Type B pancreatic cell (in vitro differentiated cells): ENCODE measurements around the gene NBEA. TPM values are rescaled to one million over a fixed set of nuclear protein-coding genes. Genes with fewer than 3 reads are reported as not detected.

Experiments
- DNase-seq: peaks from one replicate; pipeline ENCODE4 v3.0.0; 2021; ENCODE audit warnings: mixed read lengths; ENCODE audit not compliant: unreplicated experiment; ENCODE audit errors: extremely low spot score
- H3K27ac Mint-ChIP-seq: 2 replicates; pipeline ENCODE4 v1.8.0; 2021; ENCODE audit warnings: mild to moderate bottlenecking, mixed read lengths
- H3K27me3 Mint-ChIP-seq: 2 replicates; pipeline ENCODE4 v1.8.0; 2021; ENCODE audit warnings: mixed read lengths
- H3K36me3 Mint-ChIP-seq: 2 replicates; pipeline ENCODE4 v1.8.0; 2021; ENCODE audit warnings: mixed read lengths
- H3K4me1 Mint-ChIP-seq: one replicate; pipeline ENCODE4 v1.8.0; 2021; ENCODE audit warnings: mixed read lengths; ENCODE audit not compliant: unreplicated experiment
- H3K4me3 Mint-ChIP-seq: 2 replicates; pipeline ENCODE4 v1.8.0; 2021; ENCODE audit warnings: mild to moderate bottlenecking, mixed read lengths
- H3K9me3 Mint-ChIP-seq: 2 replicates; pipeline ENCODE4 v1.8.0; 2021; ENCODE audit warnings: mixed read lengths
- total RNA-seq: library from RNA; stranded (reverse); gene quantifications from 2 replicates; pipeline ENCODE4 v1.2.1, GENCODE V29; 2021; ENCODE audit warnings: low replicate concordance
- TF ChIP-seq, protein P1 (sequence below): fragments of 200-600 bp; sonication (generic); conservative IDR thresholded peaks from 2 replicates; pipeline ENCODE4 v1.5.0; 2021; ENCODE audit warnings: antibody characterized with exemption, mild to moderate bottlenecking

Gene NBEA
- total RNA-seq, 1 donor from 2014 or later = 20.8 TPM

DNA sequence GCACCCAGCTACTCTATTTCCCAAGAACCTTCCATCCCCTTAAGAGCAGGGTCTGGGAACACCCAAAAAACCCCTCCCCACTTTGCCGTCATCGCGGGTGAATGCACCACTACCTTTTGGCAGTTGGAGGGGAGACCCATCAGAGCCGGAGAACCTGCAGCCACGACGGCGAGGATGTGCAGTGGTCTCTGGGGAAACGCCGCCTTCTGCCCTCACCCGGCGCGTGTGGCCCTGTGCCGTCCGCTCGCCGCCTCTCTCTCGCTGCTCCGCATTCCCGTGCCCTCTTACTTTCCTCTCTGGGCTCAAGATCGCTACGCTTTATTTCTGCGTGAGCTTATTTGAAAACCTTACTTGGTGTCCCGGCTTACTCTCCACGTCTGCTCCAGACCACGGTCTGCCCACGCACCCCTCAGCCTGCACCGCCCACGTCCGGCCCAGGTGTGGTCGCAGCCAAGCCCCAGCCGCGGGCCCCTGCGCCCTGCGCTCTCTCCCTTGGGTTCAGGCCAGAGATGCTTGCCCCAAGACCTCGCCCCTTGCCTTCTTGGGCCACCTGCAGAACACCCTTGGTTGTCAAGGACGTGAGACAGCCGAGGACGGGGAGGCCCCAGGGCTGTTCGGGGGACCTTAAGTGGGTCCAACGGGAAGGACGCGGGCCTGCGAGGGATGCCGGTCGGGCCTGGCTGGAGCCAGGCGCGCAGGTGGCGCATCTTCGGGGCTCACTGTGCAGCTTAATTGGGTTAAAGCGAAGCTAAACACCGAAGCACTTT lies 536.4 kb downstream of the NBEA start:
- peak overlapping the region; percentile 53 for H3K27ac Mint-ChIP-seq
- H3K9me3 Mint-ChIP-seq = no peaks in the 10 kb centered on the region
- TF ChIP-seq, protein P1, sequence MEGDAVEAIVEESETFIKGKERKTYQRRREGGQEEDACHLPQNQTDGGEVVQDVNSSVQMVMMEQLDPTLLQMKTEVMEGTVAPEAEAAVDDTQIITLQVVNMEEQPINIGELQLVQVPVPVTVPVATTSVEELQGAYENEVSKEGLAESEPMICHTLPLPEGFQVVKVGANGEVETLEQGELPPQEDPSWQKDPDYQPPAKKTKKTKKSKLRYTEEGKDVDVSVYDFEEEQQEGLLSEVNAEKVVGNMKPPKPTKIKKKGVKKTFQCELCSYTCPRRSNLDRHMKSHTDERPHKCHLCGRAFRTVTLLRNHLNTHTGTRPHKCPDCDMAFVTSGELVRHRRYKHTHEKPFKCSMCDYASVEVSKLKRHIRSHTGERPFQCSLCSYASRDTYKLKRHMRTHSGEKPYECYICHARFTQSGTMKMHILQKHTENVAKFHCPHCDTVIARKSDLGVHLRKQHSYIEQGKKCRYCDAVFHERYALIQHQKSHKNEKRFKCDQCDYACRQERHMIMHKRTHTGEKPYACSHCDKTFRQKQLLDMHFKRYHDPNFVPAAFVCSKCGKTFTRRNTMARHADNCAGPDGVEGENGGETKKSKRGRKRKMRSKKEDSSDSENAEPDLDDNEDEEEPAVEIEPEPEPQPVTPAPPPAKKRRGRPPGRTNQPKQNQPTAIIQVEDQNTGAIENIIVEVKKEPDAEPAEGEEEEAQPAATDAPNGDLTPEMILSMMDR = no peak
- peaks cover 77% of the 10 kb centered on the region for H3K27me3 Mint-ChIP-seq
- H3K4me3 Mint-ChIP-seq = peak overlapping the region; percentile 96
- H3K36me3 Mint-ChIP-seq = peaks cover 13% of the 10 kb centered on the region
- DNase-seq = no peak
- peaks cover 39% of the 10 kb centered on the region for H3K4me1 Mint-ChIP-seq

DNA sequence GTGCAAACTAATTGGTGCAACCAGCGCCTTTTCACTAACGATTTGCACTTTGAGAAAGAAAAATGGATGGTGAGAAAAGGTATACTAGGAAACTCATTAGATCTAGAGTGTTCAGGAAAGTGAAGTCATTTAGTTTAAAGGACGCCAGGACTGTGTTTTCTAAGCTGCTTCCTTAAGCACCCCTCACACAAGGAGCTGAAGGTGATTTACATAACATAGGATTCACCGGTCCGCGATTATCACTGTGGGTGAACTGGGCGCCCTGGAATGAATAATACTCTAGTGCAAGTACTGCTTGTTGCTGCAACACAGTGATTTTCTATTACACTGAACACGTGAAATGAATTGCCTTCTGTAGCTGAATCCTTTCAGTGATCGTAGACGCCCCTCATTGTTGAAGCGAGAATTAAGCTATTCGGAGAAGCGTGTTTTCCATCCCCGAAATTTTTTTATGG lies 537.0 kb downstream of the NBEA start:
- Mint-ChIP-seq H3K9me3 (no peaks in the 10 kb centered on the region), H3K4me1 (peaks cover 39% of the 10 kb centered on the region), H3K27ac (no peak overlapping the region), H3K36me3 (peaks cover 13% of the 10 kb centered on the region), H3K4me3 (peak overlapping the region; percentile 96), H3K27me3 (peaks cover 76% of the 10 kb centered on the region)
- no peak for DNase-seq
- TF ChIP-seq, protein P1 = no peak

DNA sequence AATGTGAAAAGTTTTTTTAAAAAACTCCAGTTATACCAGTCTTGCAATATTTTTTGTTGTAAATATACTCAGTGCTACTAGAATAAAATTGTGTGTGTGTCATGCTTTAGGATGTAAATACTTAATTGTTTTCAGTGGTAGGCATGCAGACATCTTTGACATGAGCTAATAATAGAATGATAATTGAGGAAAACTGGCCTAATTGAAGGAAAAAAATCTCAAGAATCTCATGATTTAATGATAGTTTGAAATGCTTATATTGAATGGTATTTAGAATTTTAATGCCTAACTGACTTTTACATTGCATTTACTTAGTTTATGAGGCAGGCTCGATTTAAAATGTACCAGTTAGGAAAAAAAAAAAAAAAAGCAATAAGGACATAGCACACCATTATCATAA lies 537.6 kb downstream of the NBEA start:
- Mint-ChIP-seq H3K27ac (no peak overlapping the region), H3K4me1 (peaks cover 36% of the 10 kb centered on the region), H3K9me3 (no peaks in the 10 kb centered on the region), H3K36me3 (peaks cover 9% of the 10 kb centered on the region), H3K27me3 (peaks cover 71% of the 10 kb centered on the region), H3K4me3 (no peak overlapping the region)
- TF ChIP-seq, protein P1 = no peak
- no peak for DNase-seq

DNA sequence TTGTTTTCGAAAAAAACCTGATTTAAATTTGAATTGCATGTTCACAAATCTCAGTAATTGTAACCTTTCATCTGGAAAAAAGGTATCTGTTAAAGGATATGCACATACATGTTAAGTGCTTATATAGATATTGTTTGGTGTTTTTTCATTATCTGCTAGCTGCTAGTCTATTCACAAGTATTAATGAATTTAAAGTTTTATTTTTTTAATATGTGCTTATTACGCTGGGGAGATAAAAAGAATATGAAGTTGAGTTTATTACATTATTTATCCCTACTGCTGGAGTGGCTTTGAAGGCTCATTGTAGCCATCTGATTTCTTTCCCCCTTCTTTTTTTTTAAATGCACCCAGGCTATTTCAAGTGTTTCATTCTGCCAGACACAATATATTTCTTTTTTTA lies 538.3 kb downstream of the NBEA start:
- H3K27me3 Mint-ChIP-seq = peaks cover 67% of the 10 kb centered on the region
- H3K36me3 Mint-ChIP-seq = peaks cover 7% of the 10 kb centered on the region
- no peaks in the 10 kb centered on the region for H3K9me3 Mint-ChIP-seq
- H3K27ac Mint-ChIP-seq = no peak overlapping the region
- H3K4me1 Mint-ChIP-seq = peaks cover 37% of the 10 kb centered on the region
- no peak for DNase-seq
- no peak overlapping the region for H3K4me3 Mint-ChIP-seq
- TF ChIP-seq, protein P1 = no peak

DNA sequence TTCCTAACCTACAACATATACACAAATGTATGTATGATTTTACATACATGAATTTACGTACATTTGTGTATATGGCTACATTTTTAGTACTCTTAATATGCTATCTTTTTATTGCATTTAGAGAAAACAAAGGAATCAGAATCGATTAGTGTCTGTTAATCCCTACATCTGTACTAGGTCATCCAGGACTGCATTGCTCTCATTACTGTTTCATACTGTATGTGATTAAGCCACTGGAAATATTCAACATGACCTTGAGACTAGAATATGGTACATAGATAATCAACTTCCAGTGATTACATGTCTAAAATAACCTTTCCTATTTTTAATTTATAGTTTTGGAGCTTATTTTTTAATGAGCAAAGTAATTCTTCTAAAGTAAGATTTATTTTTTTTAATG lies 539.7 kb downstream of the NBEA start:
- Mint-ChIP-seq H3K27ac (no peak overlapping the region), H3K9me3 (no peaks in the 10 kb centered on the region), H3K36me3 (no peaks in the 10 kb centered on the region), H3K27me3 (peaks cover 55% of the 10 kb centered on the region), H3K4me3 (no peak overlapping the region), H3K4me1 (peaks cover 25% of the 10 kb centered on the region)
- TF ChIP-seq, protein P1 = no peak
- no peak for DNase-seq
